GM12865 (cell line): ENCODE results near the gene UNC45A.

ENCODE experiments used
- DNase-seq: peaks from one replicate; pipeline ENCODE4 v3.0.0; 2010; ENCODE audit warnings: low read depth
- H3K4me3 ChIP-seq: 2 replicates; pipeline ENCODE4 v1.5.1; 2011; ENCODE audit warnings: mild to moderate bottlenecking, low read depth, low read length, control low read depth
- CTCF ChIP-seq: IDR thresholded peaks from 2 replicates; pipeline ENCODE4 v1.5.1; 2011; ENCODE audit warnings: low read length, control low read depth, low read depth, inconsistent platforms; ENCODE audit not compliant: insufficient read depth; ENCODE audit errors: missing control alignments

Gene UNC45A

GRCh38 chr15:90909976-90910375, 25.1 kb upstream of the UNC45A start:
- no peak overlapping the region for H3K4me3 ChIP-seq
- TF ChIP-seq CTCF: no peak
- no peak for DNase-seq

GRCh38 chr15:90910441-90911301, 24.4 kb upstream of the UNC45A start:
- no peak for TF ChIP-seq CTCF
- H3K4me3 ChIP-seq: no peak overlapping the region

GRCh38 chr15:90911302-90911623, 23.8 kb upstream of the UNC45A start:
- TF ChIP-seq CTCF: no peak
- no peak for DNase-seq
- no peak overlapping the region for H3K4me3 ChIP-seq

More at GRCh38 chr15:90910441-90911301, 24.4 kb upstream of the UNC45A start:
- DNase-seq: no peak

- no peak for DNase-seq
- no peak overlapping the region for H3K4me3 ChIP-seq
- no peak for TF ChIP-seq CTCF
Measured at GRCh38 chr15:90911906-90912769, 22.9 kb upstream of the UNC45A start.

- TF ChIP-seq CTCF: no peak
- DNase-seq: no peak
- no peak overlapping the region for H3K4me3 ChIP-seq
Measured at GRCh38 chr15:90912770-90913075, 22.4 kb upstream of the UNC45A start.

GRCh38 chr15:90913398-90913944, 21.6 kb upstream of the UNC45A start:
- DNase-seq: no peak
- H3K4me3 ChIP-seq: no peak overlapping the region
- no peak for TF ChIP-seq CTCF
